ENCODE results near the gene NUFIP1. TPM values are rescaled to one million over a fixed set of nuclear protein-coding genes. Genes with fewer than 3 reads are reported as not detected.

NUFIP1 gene
- total RNA-seq, 3 donors from 2014 or later, result 2.4 to 4.0 (median 3.3) TPM

DNA sequence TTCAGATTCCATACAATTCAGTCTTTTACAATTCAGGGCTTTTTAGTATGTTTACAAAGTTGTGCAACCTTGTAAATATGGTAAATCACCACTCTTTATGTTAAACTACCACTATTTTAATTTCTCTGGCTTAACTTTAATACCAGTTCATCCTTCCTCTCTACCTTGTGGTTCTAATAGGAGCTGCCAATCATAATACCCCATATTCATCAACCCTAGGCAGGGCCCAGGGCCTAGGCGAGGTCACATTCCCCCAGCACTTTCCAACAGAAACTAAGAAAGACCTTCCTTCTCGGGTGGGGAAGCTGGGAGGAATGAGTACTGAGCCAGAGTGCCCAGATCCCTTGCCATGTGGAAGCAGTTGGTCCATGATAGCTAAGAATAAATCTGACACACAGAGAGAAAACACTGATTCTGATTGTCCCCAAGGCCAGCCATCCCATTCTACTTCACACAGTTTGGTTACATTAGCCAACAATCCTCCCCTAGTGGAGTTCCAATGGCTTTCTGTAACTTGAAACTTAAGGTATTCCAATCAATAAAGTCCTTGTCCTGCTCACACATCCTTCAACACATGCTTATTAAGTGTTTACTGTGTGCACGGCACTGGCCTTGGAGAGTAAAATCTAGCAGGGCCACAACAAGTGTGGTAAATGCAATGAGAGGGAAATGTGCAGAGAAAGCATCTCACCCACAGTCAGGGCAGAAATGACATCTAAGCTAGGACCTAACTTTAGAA lies 76.8 kb downstream of the NUFIP1 start:
- no peaks in the 10 kb centered on the region for H3K4me1 ChIP-seq
- intact Hi-C loops (cut with DNase I; ENCODE audit: low total_unique reads), result no loop called here
- TF ChIP-seq POLR2AphosphoS5 (IDR thresholded peaks at IDR 0.05) (no peak), CTCF (IDR thresholded peaks at IDR 0.05) (no peak), POLR2A (IDR thresholded peaks at IDR 0.05) (no peak)

DNA sequence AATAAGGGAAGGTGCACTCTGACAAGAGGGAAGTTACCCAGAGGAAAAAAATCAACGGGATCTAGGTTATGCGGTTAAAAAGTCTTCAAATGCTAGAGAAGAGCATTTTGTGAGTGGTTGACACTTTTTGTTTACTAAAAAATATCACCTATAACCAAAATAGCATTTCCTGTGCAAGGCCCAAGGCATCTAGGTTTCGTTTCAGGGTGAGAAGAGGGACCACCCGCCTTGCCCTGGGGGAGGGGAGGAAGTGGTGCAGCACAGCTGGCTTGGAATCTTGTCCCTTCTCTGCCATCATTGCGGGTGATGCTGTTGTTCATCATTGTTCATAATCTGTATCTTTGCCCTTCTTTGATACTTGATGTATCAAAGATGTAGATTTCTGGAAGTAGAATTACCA lies 80.6 kb downstream of the NUFIP1 start:
- no peak overlapping the region for H3K27ac ChIP-seq
- H3K36me3 ChIP-seq, result no peaks in the 10 kb centered on the region
- no peak for DNase-seq (ENCODE audit: low spot score in 2 of 2)
- H3K27me3 ChIP-seq, result no peaks in the 10 kb centered on the region
- intact Hi-C loops (cut with DNase I; ENCODE audit: low total_unique reads), result no loop called here
- H3K9me3 ChIP-seq, result no peaks in the 10 kb centered on the region
- no peak for TF ChIP-seq POLR2A (IDR thresholded peaks at IDR 0.05)
- TF ChIP-seq CTCF (IDR thresholded peaks at IDR 0.05), result no peak
- TF ChIP-seq POLR2AphosphoS5 (IDR thresholded peaks at IDR 0.05), result no peak
- H3K4me1 ChIP-seq, result peaks cover 0 to 4% of the 10 kb centered on the region in 2 donors
- H3K4me3 ChIP-seq, result no peak overlapping the region

More for the DNA sequence above, 76.8 kb downstream of the NUFIP1 start:
- H3K9me3 ChIP-seq, result no peaks in the 10 kb centered on the region
- DNase-seq (ENCODE audit: low spot score in 2 of 2), result no peak
- no peak overlapping the region for H3K27ac ChIP-seq
- H3K36me3 ChIP-seq, result no peaks in the 10 kb centered on the region
- no peak overlapping the region for H3K4me3 ChIP-seq
- no peaks in the 10 kb centered on the region for H3K27me3 ChIP-seq

DNA sequence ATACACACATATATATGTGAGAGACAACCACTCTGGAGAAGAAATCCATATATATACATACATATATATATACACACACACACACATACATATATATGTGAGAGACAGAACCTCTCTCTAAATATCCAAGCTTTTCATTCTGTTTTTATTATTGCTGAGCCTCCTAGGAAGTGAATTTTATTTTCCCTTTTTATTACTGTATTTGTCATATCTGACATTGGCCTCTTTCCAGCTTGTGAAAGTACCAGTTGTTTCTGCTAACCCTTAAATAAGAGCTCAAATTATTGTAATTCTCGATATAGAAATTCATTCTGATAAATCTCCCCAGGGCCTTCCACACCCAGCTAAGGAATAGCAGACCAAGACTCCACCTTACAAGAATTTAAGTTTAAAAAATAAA lies 81.0 kb downstream of the NUFIP1 start:
- no peak overlapping the region for H3K4me3 ChIP-seq
- no peak for TF ChIP-seq POLR2A (IDR thresholded peaks at IDR 0.05)
- TF ChIP-seq CTCF (IDR thresholded peaks at IDR 0.05), result no peak
- no peak for TF ChIP-seq POLR2AphosphoS5 (IDR thresholded peaks at IDR 0.05)
- intact Hi-C loops (cut with DNase I; ENCODE audit: low total_unique reads), result no loop called here
- no peak overlapping the region for H3K27ac ChIP-seq
- no peaks in the 10 kb centered on the region for H3K9me3 ChIP-seq
- no peaks in the 10 kb centered on the region for H3K36me3 ChIP-seq
- no peak for DNase-seq (ENCODE audit: low spot score in 2 of 2)
- H3K4me1 ChIP-seq, result peaks cover 0 to 4% of the 10 kb centered on the region in 2 donors
- H3K27me3 ChIP-seq, result no peaks in the 10 kb centered on the region

DNA sequence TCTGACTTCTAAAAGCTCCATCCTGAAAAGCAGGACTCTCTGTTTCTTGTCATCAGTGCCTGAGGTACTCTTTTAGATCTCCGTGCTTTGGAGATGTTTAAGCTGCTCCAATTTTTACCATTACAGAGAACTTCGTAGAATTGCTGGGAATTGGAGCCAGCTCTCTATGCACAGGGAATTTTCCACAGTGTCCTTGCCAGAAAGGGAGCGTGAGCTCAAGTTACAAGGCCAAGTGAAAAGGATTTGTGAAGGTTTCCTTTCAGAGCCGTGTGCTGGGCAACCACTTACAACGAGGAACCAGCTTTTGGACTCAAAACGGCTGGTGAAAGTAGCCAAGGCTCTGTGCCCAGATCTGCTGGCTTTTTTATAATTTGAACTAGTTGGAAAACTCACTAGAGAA lies 82.6 kb downstream of the NUFIP1 start:
- Histone ChIP-seq H3K4me1 (peaks cover 0 to 4% of the 10 kb centered on the region in 2 donors), H3K9me3 (no peaks in the 10 kb centered on the region), H3K4me3 (no peak overlapping the region), H3K27me3 (no peaks in the 10 kb centered on the region), H3K27ac (peak overlapping the region; percentile 36 to 42), H3K36me3 (no peaks in the 10 kb centered on the region)
- intact Hi-C loops (cut with DNase I; ENCODE audit: low total_unique reads), result no loop called here
- DNase-seq (ENCODE audit: low spot score in 2 of 2), result no peak
- no peak for TF ChIP-seq POLR2A (IDR thresholded peaks at IDR 0.05)
- no peak for TF ChIP-seq CTCF (IDR thresholded peaks at IDR 0.05)
- no peak for TF ChIP-seq POLR2AphosphoS5 (IDR thresholded peaks at IDR 0.05)

GRCh38 chr13:44906230-44906629 lies 83.0 kb downstream of the NUFIP1 start:
- Histone ChIP-seq H3K36me3 (no peaks in the 10 kb centered on the region), H3K27me3 (no peaks in the 10 kb centered on the region), H3K4me1 (peaks cover 0 to 4% of the 10 kb centered on the region in 2 donors), H3K4me3 (no peak overlapping the region), H3K27ac (no peak overlapping the region), H3K9me3 (no peaks in the 10 kb centered on the region)
- TF ChIP-seq POLR2AphosphoS5 (IDR thresholded peaks at IDR 0.05), result no peak
- TF ChIP-seq CTCF (IDR thresholded peaks at IDR 0.05), result no peak
- TF ChIP-seq POLR2A (IDR thresholded peaks at IDR 0.05), result no peak
- DNase-seq (ENCODE audit: low spot score in 2 of 2), result no peak
- intact Hi-C loops (cut with DNase I; ENCODE audit: low total_unique reads), result no loop called here

Data from breast epithelium (tissue), 4 donors.